ENCODE data around the gene KCTD19.

KCTD19 gene

GRCh38 chr16:67256701-67257230, 69.8 kb downstream of the KCTD19 start:
- no peak for DNase-seq

GRCh38 chr16:67255553-67256221, 70.9 kb downstream of the KCTD19 start:
- no peak for DNase-seq

- no peak for DNase-seq
Measured at GRCh38 chr16:67254801-67255552, 71.6 kb downstream of the KCTD19 start.

- no peak for DNase-seq
Measured at GRCh38 chr16:67252609-67253497, 73.7 kb downstream of the KCTD19 start.

GRCh38 chr16:67250045-67250327, 76.6 kb downstream of the KCTD19 start:
- no peak for DNase-seq

GRCh38 chr16:67249178-67250044, 77.1 kb downstream of the KCTD19 start:
- DNase-seq = no peak

GRCh38 chr16:67248401-67249177, 78.0 kb downstream of the KCTD19 start, which contains the start of gene SLC9A5:
SLC9A5 (plus strand) TSS chr16:67248979; CDS start chr16:67249015, 36 bp downstream.
- DNase-seq = no peak

- DNase-seq = no peak
Measured at GRCh38 chr16:67248073-67248400, 78.5 kb downstream of the KCTD19 start.

GRCh38 chr16:67247192-67248072, 79.1 kb downstream of the KCTD19 start, which contains the start of gene FHOD1:
FHOD1 (minus strand) TSS chr16:67247481; CDS start chr16:67247410, 71 bp downstream.
- DNase-seq = peak; percentile 66

GRCh38 chr16:67246756-67247191, 79.8 kb downstream of the KCTD19 start:
- peak; percentile 70 for DNase-seq

GRCh38 chr16:67246081-67246755, 80.3 kb downstream of the KCTD19 start:
- no peak for DNase-seq

GRCh38 chr16:67245674-67246080, 80.9 kb downstream of the KCTD19 start:
- DNase-seq = no peak

- DNase-seq = no peak
Measured at GRCh38 chr16:67245186-67245585, 81.4 kb downstream of the KCTD19 start.

- no peak for DNase-seq
Measured at GRCh38 chr16:67244387-67245185, 82.0 kb downstream of the KCTD19 start.

- DNase-seq = no peak
Measured at GRCh38 chr16:67243481-67243880, 83.1 kb downstream of the KCTD19 start.

- DNase-seq = no peak
Measured at GRCh38 chr16:67242138-67242730, 84.3 kb downstream of the KCTD19 start.

- DNase-seq = peak; percentile 43
Measured at GRCh38 chr16:67241008-67241900, 85.3 kb downstream of the KCTD19 start.
